GF-D8 (cell line): Measurements from ENCODE around the gene EPAS1.

Experiments used
- DNase-seq: peaks from one replicate; lab custom pipeline; 2025; lab: John Stamatoyannopoulos, UW

The EPAS1 gene

GRCh38 chr2:46410273-46411244 lies 113.4 kb downstream of the EPAS1 start:
- no peak for DNase-seq

- DNase-seq = no peak
Observed at GRCh38 chr2:46411245-46411641, 114.0 kb downstream of the EPAS1 start.

GRCh38 chr2:46411985-46412384 lies 114.8 kb downstream of the EPAS1 start:
- no peak for DNase-seq

- no peak for DNase-seq
Observed at GRCh38 chr2:46413111-46413510, 115.9 kb downstream of the EPAS1 start.

GRCh38 chr2:46413631-46414030 lies 116.4 kb downstream of the EPAS1 start:
- DNase-seq = no peak

- no peak for DNase-seq
Observed at GRCh38 chr2:46414701-46415100, 117.5 kb downstream of the EPAS1 start.

- no peak for DNase-seq
Observed at GRCh38 chr2:46416280-46416679, 119.1 kb downstream of the EPAS1 start.

- no peak for DNase-seq
Observed at GRCh38 chr2:46416739-46417403, 119.7 kb downstream of the EPAS1 start.

GRCh38 chr2:46420945-46421344 lies 123.7 kb downstream of the EPAS1 start:
- DNase-seq = no peak

- no peak for DNase-seq
Observed at GRCh38 chr2:46421361-46421760, 124.2 kb downstream of the EPAS1 start.

- DNase-seq = no peak
Observed at GRCh38 chr2:46422717-46423394, 125.6 kb downstream of the EPAS1 start.

- no peak for DNase-seq
Observed at GRCh38 chr2:46424937-46425336, 127.7 kb downstream of the EPAS1 start.

- DNase-seq = no peak
Observed at GRCh38 chr2:46428911-46429436, 131.8 kb downstream of the EPAS1 start.

GRCh38 chr2:46430413-46430812 lies 133.2 kb downstream of the EPAS1 start:
- no peak for DNase-seq

- DNase-seq = no peak
Observed at GRCh38 chr2:46430992-46431391, 133.8 kb downstream of the EPAS1 start.

- DNase-seq = no peak
Observed at GRCh38 chr2:46431481-46432235, 134.5 kb downstream of the EPAS1 start.

GRCh38 chr2:46434851-46435273 lies 137.7 kb downstream of the EPAS1 start:
- DNase-seq = no peak

- no peak for DNase-seq
Observed at GRCh38 chr2:46435353-46435752, 138.1 kb downstream of the EPAS1 start.

- DNase-seq = no peak
Observed at GRCh38 chr2:46435796-46436360, 138.7 kb downstream of the EPAS1 start.
